Astrocyte of the spinal cord (primary cell): ENCODE data around the gene ZNF627.
"Not testable (repeated sequence)": the region's sequence is repeated elsewhere in the genome, so short reads cannot be mapped to it uniquely, and the experiment has no call there.

Experiments
- DNase-seq: peaks from one replicate; pipeline ENCODE4 v3.0.0; 2011; ENCODE audit warnings: low read depth, low spot score
- H3K4me3 ChIP-seq: 2 replicates; pipeline ENCODE4 v1.5.1; 2011; ENCODE audit warnings: low read depth, mild to moderate bottlenecking, low read length, moderate library complexity
- in situ Hi-C: cut with HindIII; loops from 2 replicates; pipeline ENCODE4 v1.10.0; 2017; ENCODE audit warnings: low sequenced_read_pairs
- TF ChIP-seq, protein P1 (sequence below): IDR thresholded peaks from 2 replicates; pipeline ENCODE4 v1.5.1; 2012; ENCODE audit warnings: low read depth, mild to moderate bottlenecking, low read length, inconsistent platforms

Gene ZNF627

GRCh38 chr19:11611730-11612129 lies 14.4 kb downstream of the ZNF627 start:
- no peak overlapping the region for H3K4me3 ChIP-seq
- in situ Hi-C loops: no loop called here
- no peak for DNase-seq
- TF ChIP-seq, protein P1, sequence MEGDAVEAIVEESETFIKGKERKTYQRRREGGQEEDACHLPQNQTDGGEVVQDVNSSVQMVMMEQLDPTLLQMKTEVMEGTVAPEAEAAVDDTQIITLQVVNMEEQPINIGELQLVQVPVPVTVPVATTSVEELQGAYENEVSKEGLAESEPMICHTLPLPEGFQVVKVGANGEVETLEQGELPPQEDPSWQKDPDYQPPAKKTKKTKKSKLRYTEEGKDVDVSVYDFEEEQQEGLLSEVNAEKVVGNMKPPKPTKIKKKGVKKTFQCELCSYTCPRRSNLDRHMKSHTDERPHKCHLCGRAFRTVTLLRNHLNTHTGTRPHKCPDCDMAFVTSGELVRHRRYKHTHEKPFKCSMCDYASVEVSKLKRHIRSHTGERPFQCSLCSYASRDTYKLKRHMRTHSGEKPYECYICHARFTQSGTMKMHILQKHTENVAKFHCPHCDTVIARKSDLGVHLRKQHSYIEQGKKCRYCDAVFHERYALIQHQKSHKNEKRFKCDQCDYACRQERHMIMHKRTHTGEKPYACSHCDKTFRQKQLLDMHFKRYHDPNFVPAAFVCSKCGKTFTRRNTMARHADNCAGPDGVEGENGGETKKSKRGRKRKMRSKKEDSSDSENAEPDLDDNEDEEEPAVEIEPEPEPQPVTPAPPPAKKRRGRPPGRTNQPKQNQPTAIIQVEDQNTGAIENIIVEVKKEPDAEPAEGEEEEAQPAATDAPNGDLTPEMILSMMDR: no peak

- TF ChIP-seq, protein P1: no peak
- DNase-seq: no peak
- in situ Hi-C loops: no loop called here
- H3K4me3 ChIP-seq: no peak overlapping the region
Measured at GRCh38 chr19:11612816-11613511, 15.7 kb downstream of the ZNF627 start.

DNA sequence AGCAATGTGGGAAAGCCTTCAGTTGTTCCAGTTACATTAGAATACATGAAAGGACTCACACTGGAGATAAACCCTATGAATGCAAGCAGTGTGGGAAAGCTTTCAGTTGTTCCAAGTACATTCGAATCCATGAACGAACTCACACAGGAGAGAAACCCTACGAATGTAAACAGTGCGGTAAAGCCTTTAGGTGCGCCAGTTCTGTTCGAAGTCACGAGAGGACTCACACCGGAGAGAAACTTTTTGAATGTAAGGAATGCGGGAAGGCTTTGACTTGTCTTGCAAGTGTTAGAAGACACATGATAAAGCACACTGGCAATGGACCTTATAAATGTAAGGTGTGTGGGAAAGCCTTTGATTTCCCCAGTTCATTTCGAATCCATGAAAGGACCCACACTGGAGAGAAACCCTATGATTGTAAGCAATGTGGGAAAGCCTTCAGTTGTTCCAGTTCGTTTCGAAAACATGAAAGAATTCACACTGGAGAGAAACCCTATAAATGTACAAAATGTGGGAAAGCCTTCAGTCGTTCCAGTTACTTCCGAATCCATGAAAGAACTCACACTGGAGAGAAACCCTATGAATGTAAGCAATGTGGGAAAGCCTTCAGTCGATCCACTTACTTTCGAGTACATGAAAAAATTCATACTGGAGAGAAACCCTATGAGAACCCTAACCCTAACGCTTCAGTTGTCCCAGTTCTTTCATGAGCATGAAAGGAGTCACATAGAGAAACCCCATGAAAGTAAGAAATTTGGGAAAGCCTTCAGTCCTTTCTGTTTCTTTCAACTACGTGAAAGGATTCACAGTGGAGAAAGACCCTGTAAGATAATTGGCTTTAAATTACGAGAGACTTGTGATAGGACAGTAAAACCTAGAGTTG lies 20.1 kb downstream of the ZNF627 start:
- H3K4me3 ChIP-seq: no peak overlapping the region
- in situ Hi-C loops: no loop called here
- DNase-seq: peak; percentile 10
- TF ChIP-seq, protein P1: no peak

DNA sequence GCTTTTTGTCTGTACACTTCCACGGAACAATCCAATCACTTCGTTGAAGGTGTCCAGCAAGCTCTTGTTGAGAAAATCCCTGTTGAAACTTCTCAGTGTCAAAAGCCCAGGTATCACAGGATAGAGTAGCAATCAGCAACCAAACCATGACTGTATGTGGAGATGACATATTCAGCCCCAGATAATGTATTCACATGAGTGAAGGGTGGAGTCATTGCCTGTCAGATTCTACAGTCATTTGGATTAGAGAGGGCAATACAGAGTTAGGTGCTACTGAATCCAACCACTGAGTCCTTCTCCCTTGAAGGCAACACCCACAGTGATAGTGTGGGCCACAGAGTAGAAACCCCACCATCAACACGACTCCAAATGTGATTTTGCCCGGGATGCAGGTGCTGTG lies 23.3 kb downstream of the ZNF627 start:
- TF ChIP-seq, protein P1: no peak
- no peak for DNase-seq
- in situ Hi-C loops: no loop called here
- H3K4me3 ChIP-seq: no peak overlapping the region

- DNase-seq, H3K4me3 ChIP-seq, in situ Hi-C loops: not testable (repeated sequence)
Measured at GRCh38 chr19:11622401-11622800, 25.1 kb downstream of the ZNF627 start.

DNA sequence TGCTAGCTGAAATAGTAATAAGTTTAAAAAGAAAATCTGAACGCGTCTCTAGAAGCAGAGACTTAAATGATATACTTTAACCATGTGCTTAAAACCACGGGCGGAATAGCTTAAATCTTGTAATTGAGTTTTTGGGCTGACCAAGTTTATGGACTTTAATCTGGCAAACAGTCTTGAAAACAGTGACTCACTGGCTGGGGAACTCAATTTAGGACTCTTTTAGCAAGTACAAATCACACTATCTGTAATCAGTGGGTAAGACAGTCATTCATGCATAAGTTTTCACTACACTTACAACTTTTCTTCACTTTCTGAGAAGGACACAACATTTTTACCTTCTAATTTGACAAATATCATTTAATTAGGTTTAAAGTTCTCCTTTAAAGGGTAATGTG lies 26.8 kb downstream of the ZNF627 start:
- TF ChIP-seq, protein P1: no peak
- H3K4me3 ChIP-seq: no peak overlapping the region
- peak; percentile 45 for DNase-seq
- in situ Hi-C loops: no loop called here

DNA sequence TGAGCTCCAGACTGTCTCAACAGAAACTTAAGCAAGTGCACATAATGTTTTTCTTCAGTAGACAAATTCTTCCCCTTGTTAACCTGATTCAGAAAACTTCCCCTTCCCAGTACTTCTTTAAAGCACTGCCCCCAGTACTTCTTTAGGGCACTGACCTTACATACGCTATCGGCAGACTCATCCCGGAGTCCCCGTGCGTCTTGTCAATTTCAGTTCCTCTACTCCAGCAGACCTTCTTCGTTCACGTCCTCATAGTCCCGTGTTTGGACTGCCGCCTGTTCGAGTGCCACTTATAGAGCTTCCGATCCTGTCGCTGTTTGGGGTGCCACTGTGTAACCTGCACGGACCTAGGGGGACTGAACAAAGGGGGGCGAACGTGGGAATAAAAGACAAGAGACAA lies 29.0 kb downstream of the ZNF627 start:
- no peak for DNase-seq
- no peak overlapping the region for H3K4me3 ChIP-seq
- in situ Hi-C loops: no loop called here
- TF ChIP-seq, protein P1: no peak
